A673 (cell line): ENCODE data around the gene TNS4. TPM values are rescaled to one million over a fixed set of nuclear protein-coding genes. Genes with fewer than 3 reads are reported as not detected.

Source experiments
- BruUV-seq: library from RNA; stranded (reverse); fragments of 400-500 nt; replicated peaks from 2 replicates; lab custom pipeline; 2021; lab: Mats Ljungman, UMichigan
- CTCF ChIA-PET: fragments of 300-600 bp; sonication (Branson Sonifier 250); formaldehyde crosslinking; loops from one replicate; lab custom pipeline; 2022; ENCODE audit warnings: antibody characterized with exemption; lab: Charles Lee
- POLR2A ChIA-PET: fragments of 300-600 bp; sonication (Branson Sonifier 250); formaldehyde crosslinking; loops from one replicate; lab custom pipeline; 2022; ENCODE audit warnings: antibody characterized with exemption; ENCODE audit not compliant: low non-redundant PET; lab: Charles Lee
- DNase-seq: peaks from one replicate; pipeline ENCODE4 v3.0.0-alpha.2; 2015; ENCODE audit warnings: low spot score
- H3K27ac ChIP-seq: fragments of 200-600 bp; sonication (generic); 2 replicates; pipeline ENCODE4 v1.5.1; 2016; ENCODE audit warnings: mixed run types, low read depth, mild to moderate bottlenecking, mixed read lengths, antibody characterized with exemption, low read length; ENCODE audit not compliant: poor library complexity, severe bottlenecking
- H3K27me3 ChIP-seq: fragments of 200-600 bp; sonication (generic); replicated peaks from 2 replicates; pipeline ENCODE4 v1.6.1; 2017; ENCODE audit warnings: mixed run types, low read depth, mild to moderate bottlenecking, mixed read lengths, antibody characterized with exemption, low read length; ENCODE audit not compliant: insufficient read depth, poor library complexity
- H3K36me3 ChIP-seq: fragments of 200-600 bp; sonication (generic); 2 replicates; pipeline ENCODE4 v1.6.1; 2016; ENCODE audit warnings: mixed run types, mild to moderate bottlenecking, mixed read lengths, antibody characterized with exemption, low read length; ENCODE audit not compliant: insufficient read depth, poor library complexity, severe bottlenecking
- H3K4me1 ChIP-seq: fragments of 200-600 bp; sonication (generic); 2 replicates; pipeline ENCODE4 v1.6.1; 2017; ENCODE audit warnings: mixed run types, mild to moderate bottlenecking, mixed read lengths, antibody characterized with exemption, low read length; ENCODE audit not compliant: insufficient read depth, poor library complexity, severe bottlenecking
- H3K4me3 ChIP-seq: fragments of 200-600 bp; sonication (generic); 2 replicates; pipeline ENCODE4 v1.5.1; 2016; ENCODE audit warnings: low read depth, mixed run types, mild to moderate bottlenecking, mixed read lengths, low read length; ENCODE audit not compliant: poor library complexity, severe bottlenecking
- H3K9me3 ChIP-seq: fragments of 200-600 bp; sonication (generic); 2 replicates; pipeline ENCODE4 v1.6.1; 2016; ENCODE audit warnings: mixed run types, low read depth, mild to moderate bottlenecking, mixed read lengths, antibody characterized with exemption, low read length; ENCODE audit not compliant: poor library complexity, severe bottlenecking
- EZH2 ChIP-seq: fragments of 200-600 bp; sonication (generic); IDR thresholded peaks from 2 replicates; pipeline ENCODE4 v1.6.1; 2017; ENCODE audit warnings: borderline replicate concordance, low read depth, mild to moderate bottlenecking, mixed read lengths, antibody characterized with exemption, low read length; ENCODE audit not compliant: poor library complexity, severe bottlenecking
- intact Hi-C: fragments of 100-400 bp; cut with micrococcal nuclease; formaldehyde crosslinking; loops from one replicate; pipeline ENCODE4 v1.10.0; 2022; ENCODE audit not compliant: unreplicated experiment
- total RNA-seq: library from RNA; stranded (reverse); gene quantifications from 2 replicates; pipeline ENCODE4 v1.2.3, GENCODE V29; 2021
- TF ChIP-seq, protein P1 (sequence below): fragments of 300-800, 200-600 bp; sonication (generic); conservative IDR thresholded peaks from 2 replicates; pipeline ENCODE4 v1.5.1; 2017; ENCODE audit warnings: low read depth, mild to moderate bottlenecking, antibody characterized with exemption, low read length, moderate library complexity, mixed read lengths

Gene TNS4
- total RNA-seq, 1 experiment from 2014 or later: not detected

DNA sequence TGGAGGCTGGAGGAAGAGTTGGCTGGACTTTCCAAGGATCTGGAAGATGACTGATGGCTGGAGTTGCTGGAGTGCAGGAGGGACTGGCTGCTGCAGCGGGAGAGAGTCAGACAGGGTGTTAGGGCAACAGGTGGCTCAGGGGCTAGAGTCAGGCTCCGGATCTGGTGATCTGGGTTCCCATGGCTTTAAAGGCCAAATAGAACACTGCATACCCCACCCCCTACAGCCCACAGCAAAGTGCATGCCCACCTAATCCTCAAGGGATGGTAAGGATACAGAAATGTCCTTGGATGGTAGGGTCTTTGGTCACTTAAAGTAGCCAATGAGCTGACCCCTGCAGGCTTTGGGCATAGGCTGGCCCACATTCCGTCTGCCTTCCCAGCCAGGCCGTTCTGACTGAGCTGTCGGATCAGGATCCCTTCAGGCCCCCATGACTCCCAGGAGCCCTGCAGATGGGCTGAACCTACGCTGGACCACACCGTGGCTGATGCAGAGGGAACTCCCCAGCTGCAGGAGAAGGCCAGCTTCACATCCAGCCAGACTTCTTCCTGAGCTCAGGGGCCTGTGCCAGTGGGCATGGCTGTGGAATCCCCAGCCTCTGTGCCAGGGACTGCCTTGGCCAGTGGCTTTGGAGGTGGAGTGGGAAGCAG is 13.9 kb downstream of the TNS4 start:
- no peaks in the 10 kb centered on the region for H3K27me3 ChIP-seq
- H3K4me3 ChIP-seq: no peak overlapping the region
- no TSS peak for BruUV-seq
- no peaks in the 10 kb centered on the region for H3K9me3 ChIP-seq
- ChIA-PET CTCF (no interaction called here), POLR2A (no interaction called here)
- no peak overlapping the region for H3K27ac ChIP-seq
- intact Hi-C loops: no loop called here
- no peak for DNase-seq
- H3K36me3 ChIP-seq: no peaks in the 10 kb centered on the region
- no peaks in the 10 kb centered on the region for H3K4me1 ChIP-seq
- TF ChIP-seq, protein P1, sequence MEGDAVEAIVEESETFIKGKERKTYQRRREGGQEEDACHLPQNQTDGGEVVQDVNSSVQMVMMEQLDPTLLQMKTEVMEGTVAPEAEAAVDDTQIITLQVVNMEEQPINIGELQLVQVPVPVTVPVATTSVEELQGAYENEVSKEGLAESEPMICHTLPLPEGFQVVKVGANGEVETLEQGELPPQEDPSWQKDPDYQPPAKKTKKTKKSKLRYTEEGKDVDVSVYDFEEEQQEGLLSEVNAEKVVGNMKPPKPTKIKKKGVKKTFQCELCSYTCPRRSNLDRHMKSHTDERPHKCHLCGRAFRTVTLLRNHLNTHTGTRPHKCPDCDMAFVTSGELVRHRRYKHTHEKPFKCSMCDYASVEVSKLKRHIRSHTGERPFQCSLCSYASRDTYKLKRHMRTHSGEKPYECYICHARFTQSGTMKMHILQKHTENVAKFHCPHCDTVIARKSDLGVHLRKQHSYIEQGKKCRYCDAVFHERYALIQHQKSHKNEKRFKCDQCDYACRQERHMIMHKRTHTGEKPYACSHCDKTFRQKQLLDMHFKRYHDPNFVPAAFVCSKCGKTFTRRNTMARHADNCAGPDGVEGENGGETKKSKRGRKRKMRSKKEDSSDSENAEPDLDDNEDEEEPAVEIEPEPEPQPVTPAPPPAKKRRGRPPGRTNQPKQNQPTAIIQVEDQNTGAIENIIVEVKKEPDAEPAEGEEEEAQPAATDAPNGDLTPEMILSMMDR: no peak
- no peak for TF ChIP-seq EZH2

DNA sequence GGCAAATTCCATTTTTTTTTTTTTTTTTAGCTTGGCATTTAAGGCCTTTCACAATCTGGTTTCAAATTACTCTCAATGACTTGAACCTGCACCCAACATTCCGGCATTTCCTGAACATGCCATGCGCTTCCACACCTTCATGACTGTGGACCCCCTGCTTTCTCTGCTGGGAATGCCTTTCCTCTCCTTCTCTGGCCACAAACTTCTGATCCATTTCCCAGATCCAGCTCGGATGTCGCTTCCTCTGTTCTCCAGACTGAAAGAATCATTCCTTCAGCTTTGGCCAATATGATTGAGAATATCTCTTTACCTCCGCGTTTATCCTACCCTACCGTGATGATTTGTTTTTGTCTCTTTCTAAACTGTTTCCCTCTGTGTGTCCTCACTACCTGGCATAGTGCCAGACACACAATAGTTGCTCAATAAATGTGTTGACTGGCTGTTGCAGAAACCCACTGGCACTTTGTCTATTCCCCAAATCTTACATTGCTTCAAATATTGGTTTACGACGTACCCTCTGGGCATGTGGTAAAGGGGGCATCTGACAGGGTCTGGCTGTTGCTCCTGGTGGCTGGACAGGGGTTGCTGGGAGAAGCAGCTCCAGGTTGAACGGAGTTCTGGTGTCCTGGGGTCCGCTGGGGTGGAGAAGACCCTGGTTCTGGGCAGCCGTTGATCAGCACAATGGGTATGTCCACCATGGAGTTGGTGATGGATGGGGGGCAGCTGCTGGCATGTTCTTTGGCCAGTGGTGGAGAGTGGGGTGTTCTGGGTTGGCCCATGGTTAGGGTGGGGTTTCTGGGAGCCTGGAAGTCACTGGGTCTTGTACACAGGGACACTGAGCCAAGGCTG is 14.7 kb downstream of the TNS4 start:
- intact Hi-C loops: no loop called here
- TF ChIP-seq, protein P1: no peak
- TF ChIP-seq EZH2: no peak
- DNase-seq: no peak
- no peaks in the 10 kb centered on the region for H3K27me3 ChIP-seq
- H3K36me3 ChIP-seq: no peaks in the 10 kb centered on the region
- CTCF ChIA-PET: interaction anchor here (0.6 kb wide), 1 partner anchor 55 kb away, joined by 3 read pairs; no protein-coding TSS in a partner anchor
- POLR2A ChIA-PET: no interaction called here
- H3K4me1 ChIP-seq: no peaks in the 10 kb centered on the region
- H3K4me3 ChIP-seq: no peak overlapping the region
- no peak overlapping the region for H3K27ac ChIP-seq
- no peaks in the 10 kb centered on the region for H3K9me3 ChIP-seq
- no TSS peak for BruUV-seq

DNA sequence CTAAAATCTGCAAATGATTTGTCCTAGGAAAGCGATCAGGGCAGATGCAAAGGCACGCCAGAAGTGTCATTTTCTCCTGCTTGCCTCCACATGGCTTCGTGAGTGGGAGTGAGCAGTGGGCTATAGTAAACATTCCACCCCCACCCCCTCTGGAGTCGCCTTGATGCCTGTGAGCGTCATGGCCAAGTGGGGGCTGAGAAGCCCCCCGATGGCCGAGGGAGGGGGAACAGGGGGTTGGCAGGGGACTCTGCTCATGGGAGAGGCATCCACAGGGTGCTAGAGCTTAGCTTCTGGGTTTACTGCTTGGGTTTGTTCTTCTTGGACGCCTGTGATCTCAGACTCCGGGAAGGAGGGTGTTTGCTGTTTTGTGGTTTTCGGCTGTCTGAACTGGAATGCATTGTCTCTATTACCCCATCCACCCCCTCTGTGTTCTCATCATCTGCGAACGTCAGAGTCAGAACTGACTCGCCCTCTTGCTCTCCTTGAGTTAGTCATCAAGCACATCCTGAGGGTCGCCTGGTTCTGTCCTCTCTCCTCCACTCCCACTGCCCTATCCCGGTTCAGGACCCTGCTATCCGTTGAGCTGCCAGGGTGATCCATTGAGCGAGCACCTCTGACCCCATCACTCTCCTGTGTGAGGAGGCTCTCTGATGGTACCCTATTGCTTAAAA is 15.4 kb downstream of the TNS4 start:
- H3K4me3 ChIP-seq: no peak overlapping the region
- POLR2A ChIA-PET: no interaction called here

More for the DNA sequence above, 15.4 kb downstream of the TNS4 start:
- intact Hi-C loops: no loop called here
- CTCF ChIA-PET: interaction anchor here (0.6 kb wide), 1 partner anchor 54 kb away, joined by 3 read pairs; no protein-coding TSS in a partner anchor
- H3K27me3 ChIP-seq: no peaks in the 10 kb centered on the region
- TF ChIP-seq, protein P1: no peak
- no peak for TF ChIP-seq EZH2
- H3K9me3 ChIP-seq: no peaks in the 10 kb centered on the region
- H3K4me1 ChIP-seq: no peaks in the 10 kb centered on the region
- no peak overlapping the region for H3K27ac ChIP-seq
- DNase-seq: peak; percentile 32
- no TSS peak for BruUV-seq
- H3K36me3 ChIP-seq: no peaks in the 10 kb centered on the region
